NCI-H2107 treated with DMSO at 0.1 percent for 48 hours (cell line): ENCODE data around the gene POU2F3.

Source experiments
- DNase-seq: peaks from one replicate; lab custom pipeline; 2025; ENCODE audit not compliant: unreplicated experiment; lab: John Stamatoyannopoulos, UW

POU2F3 gene

DNA sequence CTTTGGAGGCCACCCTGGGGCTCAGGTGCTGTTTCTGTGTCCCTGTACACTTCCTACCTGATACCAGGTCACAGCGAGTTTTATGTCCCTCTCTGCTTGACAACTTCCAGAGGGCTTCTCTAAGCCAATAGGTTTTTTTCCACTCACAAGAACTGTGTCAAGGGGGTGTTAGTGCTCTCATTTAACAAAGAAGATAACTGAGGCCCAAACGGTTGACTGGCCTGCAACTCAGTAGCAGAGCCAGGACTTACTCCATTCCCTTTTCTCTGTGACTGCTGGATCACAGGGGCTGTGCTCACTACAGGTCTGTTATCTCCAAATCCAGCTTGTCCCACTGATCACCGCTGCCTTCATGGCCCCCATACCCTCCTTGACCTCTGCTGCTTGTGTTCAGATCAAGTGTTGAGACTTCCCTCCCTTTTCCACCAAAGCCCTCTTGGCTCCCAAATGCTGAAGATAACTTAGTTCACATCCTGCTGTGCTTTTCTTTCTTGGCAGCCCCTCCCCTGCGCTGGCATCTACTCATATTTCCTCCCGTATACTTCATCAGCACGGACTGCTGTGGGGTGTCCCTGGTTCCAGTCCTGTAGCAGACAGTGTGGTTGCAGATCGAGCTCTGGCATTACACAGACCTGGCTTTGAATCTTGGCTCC lies 41.3 kb downstream of the POU2F3 start:
- no peak for DNase-seq

DNA sequence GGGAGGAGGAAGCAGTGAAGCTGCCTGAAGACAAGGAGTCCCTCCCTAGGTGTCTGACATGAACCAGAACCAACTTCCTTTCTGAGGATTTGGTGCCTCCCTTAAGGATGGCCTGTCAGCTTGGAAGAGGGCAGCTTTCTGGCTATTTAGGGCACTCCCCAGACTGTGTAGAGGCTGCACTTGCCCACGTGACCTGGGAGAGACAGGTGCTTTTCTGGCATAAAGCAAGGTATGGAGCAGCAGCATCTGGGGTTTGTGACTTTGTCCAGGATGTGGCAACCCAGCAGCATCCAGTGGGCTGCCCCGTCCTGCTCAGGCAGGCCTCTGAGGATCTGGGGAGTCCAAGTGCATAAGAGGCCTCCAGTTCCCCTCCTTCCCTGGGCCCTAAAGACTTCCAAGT lies 43.2 kb downstream of the POU2F3 start:
- no peak for DNase-seq

DNA sequence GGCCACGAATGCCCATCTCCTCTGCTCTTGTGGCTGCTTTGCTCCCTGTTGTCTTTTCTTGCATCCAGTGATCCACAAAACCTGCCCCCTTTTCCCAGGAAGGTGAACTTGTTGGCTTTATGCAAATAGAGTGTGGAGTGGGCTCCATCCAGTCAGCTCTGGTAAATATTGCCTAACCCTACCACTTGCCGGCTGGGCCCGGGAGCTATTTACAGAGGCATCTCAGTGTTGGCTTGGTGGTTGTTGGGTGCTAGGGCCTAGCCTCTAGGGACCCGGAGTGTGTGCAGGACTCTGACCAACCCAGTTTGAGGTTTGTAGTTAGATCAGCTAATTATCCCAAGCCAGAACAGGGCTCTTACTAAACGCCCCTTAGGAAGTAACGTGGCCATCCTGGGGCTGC lies 44.3 kb downstream of the POU2F3 start:
- DNase-seq = peak; percentile 21

DNA sequence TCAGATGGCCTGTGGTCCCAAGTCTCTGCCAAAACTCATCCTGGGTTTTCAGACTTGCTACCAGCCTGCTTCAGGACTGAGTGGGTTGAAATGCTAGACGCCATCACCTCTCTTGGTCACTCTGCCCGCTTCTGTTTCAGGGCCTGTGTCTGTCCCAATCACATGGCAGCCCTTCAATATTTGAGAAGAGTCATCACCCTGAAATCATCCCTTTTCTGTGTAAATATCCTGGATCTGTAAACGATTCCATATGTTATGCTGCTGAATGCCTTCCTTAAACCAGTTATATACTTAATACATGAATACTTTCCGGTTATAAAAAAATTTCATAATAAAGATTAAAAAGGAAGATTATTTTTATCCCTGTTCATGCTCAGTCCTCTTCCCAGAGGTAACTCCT lies 45.3 kb downstream of the POU2F3 start:
- DNase-seq = no peak

DNA sequence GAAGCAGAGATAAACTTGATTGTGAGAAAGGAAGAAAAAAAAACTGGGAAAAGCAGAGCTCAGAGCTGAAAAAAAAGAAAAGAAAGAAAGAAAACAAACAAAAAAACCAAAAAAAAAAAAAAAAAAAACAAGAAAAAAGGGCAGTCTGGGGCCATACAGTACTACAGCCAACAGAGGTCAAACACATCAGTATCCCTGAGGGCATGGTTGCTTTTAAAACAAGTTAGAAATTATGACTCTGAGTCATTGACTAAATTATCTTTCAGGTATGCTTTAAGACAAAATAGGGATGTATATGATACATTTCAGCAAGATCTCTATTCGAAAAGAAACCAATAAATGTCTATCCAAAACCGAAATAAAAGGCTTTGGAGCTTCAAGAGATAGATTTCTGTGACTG lies 48.1 kb downstream of the POU2F3 start:
- DNase-seq = no peak

DNA sequence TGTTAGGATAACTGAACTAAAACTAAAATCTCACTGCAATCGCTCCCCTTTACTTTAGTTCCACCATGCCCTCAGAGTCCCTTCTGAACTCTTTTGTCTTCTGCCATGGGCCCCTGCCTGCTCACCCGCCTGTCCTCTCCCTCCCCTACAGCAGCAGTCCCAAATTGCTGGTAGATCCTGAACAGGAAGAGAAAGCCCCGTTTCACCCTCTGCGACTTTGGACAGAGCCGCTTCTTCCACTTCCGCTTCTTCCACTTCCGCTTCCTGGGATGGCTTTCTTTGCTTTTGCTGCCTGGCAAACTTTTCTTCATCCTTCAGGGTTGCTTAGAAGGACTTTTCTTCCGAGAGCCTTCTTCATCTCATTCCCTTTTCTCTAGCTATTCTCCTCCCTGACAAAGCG lies 49.5 kb downstream of the POU2F3 start:
- DNase-seq = no peak

DNA sequence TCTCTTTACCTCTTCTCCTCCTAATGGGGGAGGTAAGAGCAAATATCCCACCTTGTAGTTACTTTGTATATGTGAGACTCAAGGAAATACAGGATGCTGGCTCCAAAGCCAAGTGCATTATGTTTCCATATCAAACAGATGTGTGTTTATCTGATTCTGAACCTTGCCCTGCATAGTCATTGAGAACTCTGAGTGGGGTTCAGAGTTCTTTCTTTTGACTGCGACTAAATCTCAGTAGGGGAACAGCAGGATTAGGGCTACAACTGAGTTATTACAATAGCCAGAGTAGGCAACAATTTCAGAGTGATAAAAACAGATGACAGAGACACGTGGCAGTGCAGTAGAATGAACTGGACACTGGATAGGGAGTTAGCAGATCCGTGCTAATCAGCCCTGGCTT lies 51.0 kb downstream of the POU2F3 start:
- DNase-seq = no peak

DNA sequence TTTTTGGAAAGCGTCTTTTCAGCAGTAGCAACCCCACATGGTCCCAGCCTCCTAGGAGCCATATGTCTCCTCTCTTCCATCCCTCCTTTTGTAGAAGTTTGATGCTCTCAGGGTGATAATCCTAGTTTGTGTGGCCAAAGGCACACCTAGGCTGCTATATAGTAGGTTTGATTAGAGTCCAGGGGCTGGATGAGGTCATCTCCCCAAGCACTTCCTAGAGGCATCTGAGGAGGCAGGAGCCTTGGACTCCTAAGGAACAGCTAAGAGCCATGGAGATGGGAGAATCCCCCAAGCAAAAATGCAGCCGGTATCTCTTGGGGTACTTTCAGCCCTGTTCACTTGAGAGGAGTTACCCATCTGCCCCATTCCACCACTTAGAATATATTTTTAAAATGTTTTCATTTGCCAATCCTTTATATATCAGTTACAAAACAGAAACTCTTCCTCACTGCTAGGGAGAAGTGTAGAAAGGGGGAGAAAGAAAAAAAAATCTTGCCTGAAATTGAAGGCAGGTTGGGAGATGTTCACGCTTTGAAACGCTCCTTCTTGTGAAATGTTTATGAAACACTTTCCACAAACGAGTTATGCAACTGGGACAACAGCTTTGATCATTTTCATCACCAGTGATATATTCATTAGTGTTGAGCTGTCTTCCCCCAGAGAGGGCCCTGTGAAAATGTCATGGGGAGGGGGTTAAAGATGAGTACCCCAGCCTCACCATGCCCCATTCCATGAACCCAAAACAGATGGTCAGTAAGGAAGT lies 53.3 kb downstream of the POU2F3 start:
- no peak for DNase-seq

DNA sequence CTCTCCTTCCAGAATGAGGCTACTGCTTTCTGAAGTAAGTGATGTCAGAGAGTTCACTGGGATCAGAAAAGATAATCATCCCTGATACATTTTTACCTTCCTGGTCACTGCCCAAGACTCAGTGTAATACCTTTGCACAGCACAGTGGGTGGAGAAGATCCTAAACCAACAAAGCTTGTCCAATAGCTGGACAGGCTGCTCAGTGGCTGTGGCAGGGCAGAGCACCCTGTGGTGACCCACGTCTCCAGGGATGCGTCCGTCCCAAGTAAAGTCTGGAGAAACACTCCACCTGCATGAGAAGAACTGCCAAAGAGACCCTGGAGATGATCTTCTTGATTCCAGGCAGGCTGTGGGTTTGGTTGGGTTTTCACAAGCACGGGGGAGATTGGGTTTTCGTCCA lies 54.2 kb downstream of the POU2F3 start:
- no peak for DNase-seq

DNA sequence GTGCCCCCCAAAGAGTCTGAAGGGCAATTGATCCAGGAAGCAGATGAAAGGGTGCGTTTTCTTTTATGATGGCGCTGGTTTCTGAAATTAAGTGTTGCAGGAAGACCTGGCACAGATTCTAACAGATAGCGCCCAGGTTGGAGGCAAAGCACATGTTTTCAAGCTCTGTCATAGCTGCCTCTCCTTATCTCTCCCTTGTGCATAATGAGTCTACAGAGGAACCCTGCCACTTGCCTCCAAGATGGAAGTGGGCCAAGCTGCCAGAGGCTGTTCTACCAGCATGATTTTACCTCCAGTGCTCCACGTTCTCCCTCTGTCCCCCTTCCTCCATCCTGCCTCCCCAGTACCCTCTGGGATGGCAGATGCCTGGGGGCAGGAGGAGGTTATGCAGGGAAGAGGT lies 55.2 kb downstream of the POU2F3 start:
- no peak for DNase-seq

DNA sequence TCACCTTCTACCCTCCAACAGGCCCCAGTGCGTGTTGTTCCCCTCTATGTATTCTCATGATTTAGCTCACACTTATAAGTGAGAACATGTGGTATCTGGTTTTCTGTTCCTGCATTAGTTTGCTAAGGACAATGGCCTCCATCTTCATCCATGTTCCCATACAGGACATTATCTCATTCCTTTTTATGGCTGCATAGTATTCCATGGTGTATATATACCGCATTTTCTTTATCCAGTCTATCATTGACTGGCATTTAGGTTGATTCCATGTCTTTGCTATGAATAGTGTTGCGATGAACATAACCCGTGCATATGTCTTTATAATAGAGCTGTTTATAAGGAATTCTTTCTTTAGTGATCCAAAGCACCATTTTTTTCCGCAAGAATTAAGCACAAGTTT lies 56.6 kb downstream of the POU2F3 start:
- no peak for DNase-seq

DNA sequence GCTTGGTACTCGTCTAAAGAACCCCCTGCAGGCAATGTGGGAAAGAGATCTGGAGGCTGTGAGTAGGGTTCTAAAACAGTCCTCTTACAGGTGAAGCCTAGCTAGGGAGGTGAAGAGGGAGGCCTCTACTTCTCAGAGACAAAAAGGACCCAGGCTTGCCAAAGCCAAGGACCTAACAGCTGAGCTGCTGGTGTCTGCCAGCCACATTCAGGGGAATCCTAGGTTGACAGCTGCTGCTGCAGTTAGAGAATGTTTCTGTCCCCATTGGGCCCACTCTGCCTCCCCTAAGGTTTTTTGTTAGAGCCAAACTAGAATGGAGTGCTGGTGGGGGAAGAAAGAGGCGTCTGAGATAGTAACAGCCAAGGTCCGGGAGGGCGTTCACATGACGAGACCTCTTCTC lies 58.5 kb downstream of the POU2F3 start:
- no peak for DNase-seq

DNA sequence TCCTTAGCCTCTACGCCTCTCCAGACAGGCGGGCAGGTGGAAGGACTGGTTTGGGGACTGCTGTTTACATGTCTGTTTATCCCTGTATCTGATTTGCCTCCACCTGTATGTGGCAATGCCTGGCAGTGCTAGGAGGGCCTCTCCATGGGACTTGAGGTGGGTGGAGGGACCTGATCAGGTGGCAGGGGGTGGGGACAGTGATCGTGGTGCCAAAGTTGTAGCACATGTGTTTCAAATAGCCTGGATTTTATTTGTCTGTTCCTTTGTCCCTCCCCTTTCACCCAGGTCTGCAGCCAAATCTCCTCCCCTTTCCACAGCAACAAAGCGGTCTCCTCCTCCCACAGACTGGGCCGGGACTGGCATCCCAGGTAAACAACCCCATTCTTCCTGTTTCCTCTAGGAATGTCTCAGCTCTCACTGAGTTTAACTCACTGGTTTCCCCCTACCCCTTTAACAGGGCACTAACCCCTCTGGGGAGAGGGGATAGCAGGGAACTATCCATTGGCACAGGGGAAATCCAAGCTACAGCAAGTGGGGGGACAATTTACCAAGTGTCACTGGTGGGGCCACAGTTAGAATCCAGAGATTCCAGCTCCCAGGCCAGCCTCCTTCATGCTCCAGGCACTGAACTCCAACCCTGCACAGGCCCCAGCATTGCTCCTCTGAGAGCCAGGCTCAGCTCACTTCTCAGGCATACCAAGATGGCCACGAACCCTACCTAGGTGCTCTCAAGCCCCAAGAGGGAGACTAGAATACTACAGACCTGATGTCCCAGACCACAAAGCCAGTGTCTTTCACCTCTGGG lies 62.3 kb downstream of the POU2F3 start:
- DNase-seq = peak; percentile 26

DNA sequence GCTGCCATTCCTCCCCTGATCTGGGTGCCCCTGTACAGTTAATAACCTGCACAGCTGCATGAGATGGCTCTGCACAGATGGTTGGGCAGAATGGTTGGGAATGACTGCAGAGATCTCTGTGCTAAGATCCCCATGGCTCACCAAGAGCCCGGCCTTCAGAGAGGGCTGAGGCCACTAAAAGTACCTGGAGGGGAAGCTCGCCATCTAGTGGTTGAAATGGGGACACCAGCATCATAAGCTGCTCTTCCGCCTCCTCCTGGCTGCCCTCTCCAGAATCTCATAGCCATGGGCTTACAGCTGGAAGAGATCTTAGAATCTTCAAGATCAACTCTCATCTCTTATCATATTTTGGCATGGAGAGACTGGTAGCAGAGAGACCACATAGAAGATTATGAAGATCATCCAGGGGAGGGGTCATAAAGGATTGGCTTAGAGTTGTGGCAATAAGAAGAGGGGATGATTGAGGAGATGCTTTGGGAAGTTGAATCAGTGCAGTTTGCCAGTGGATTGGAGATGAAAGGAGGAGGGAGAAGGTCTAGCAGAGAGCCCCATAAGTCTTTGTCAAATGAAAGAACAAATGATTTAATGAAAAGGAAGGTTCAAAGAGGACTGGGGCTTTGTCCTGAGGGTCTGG lies 63.2 kb downstream of the POU2F3 start:
- DNase-seq = peak; percentile 68

DNA sequence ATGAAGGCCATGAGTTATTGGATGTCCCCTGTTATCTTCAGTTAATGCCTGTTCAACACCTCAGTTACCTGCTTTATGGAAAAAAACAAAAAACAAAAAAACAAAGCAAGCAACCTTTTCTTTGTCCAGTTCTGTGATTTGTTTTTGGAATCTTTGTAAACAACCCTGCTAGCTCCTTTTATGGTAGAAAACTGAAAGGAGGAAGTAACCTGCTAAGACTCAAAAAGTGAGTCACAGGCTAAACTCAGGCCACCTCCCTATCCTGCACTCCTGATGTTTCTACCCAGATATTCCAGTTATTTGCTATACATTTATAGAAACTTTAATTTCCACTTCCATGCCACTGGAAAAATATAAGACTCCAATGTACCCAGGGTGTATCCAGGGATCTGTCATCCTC lies 64.6 kb downstream of the POU2F3 start:
- no peak for DNase-seq

DNA sequence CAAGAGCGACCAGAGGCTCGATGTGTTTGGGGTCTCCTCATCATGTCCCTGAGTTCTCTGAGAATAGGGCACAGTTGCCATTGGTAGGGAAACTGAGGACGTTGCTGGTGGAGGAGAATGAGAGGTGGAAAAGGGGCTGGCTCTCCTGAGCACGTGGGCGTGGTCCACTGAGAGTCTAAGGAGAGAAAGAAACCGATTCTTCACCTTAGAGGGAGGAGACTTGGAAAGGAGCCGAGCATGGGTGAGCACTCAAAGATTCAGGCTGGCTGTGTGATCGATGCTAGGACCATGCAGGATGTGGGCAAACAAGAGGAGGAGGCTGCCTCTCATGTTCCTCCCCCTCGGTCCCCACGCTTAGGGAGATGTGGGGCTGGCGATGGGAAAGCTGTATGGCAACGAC lies 65.3 kb downstream of the POU2F3 start:
- DNase-seq = no peak

DNA sequence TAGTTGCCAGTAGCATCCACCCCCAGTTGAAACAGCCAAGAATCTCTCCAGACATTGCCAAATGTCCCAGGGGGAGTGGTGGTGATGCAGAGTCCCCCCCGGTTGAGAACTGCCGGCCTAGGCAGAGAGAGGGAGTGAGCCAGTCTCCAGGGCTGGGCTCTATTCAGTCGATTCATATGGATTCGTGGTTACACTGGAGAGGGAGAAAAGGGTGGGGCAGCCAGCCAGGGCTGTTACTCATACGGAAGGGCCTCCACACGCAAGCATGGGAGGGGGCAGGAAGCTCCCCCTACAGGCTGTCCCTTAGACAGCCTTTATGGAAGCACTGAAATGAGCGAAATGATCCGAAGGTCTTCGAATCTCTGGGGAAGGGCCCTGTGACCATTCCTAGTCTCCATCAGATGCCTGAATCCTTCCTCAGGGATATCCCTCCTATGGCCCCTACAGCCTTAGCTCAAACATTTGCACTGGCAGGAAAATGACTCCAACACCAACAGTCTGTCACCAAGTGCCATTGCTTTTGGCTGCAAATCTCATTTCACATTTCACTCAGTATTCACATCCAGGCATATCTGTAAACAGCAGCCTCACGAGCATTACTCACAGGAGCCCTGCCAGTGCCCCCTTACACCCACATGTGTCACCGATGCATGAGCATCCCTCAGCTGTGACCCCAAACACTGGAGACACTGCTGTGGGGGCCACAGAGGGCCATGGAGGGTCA lies 66.7 kb downstream of the POU2F3 start:
- DNase-seq = no peak

DNA sequence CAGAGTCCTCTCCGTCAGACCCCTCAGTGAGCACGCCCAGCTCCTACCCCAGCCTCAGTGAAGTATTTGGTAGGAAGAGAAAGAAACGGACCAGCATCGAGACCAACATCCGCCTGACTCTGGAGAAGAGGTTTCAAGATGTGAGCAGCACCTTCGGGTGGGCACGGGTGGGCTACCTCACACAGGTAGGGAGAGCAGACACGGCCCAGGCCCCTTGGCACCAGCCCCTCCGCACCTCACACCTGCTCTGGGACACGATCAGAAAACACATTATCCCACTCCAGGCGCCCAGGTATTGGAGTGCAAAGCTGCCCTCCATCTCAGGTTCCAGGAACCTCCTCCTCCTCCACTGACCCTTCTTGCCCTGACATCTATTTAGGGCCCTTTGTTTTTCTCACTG lies 67.5 kb downstream of the POU2F3 start:
- no peak for DNase-seq

DNA sequence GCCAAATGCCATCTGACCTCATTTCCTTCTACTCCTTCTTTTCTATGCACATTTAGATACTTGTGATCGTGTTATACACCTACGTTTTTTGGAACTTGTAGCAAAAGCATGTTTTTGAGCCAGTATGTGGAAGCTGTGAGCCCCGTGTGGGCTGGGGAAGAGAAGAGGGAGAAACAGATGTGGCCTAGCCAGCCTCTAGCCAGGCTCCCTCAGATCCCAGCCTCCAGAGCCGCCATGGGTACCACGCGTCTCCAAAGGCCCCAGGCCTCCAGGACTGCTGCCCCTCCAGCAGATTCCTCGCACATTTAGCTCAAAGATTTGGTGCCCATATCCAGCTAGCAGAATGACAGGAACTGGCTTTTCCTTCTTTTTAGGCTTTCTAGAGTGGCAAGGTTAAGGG lies 68.1 kb downstream of the POU2F3 start:
- DNase-seq = no peak

DNA sequence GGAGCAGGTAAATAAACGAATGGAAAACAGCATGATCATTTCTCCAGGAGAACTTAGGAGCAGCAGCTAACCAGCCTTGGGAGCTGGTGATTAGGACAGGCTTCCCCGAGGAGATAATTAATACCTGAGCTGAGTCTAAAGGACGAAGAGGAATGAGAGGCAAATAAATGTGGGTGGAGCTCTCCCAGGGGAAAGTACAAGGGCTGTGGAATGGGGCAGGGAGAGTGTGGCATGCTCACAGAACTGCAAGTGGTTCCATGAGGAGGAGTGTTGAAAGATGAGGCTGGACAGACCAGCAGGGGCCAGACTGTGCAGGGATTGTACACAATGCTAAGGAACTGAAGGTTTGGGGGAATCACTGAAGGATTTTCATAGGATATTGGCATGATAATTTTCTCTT lies 70.9 kb downstream of the POU2F3 start:
- no peak for DNase-seq

DNA sequence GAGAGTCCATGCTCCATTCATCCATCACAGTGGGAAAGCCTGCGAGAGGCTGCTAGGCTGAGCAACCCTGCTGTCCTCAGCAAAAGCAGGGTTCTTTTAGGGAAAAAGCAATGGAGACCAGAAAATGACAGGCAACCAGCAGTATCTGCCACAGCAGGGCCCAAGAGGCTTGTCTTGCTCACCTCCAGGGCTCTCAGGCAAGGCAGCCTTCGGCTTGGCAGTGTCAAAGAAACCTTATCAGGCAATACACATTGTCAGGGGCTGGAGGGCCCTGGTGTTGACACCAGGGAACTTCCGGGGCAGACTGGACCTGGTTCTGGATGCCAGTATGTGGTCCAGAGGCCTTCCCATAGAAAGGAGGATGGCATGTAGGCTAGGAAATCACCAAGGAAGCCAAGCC lies 74.9 kb downstream of the POU2F3 start:
- DNase-seq = no peak
